ENCODE results near the gene PHYHD1. TPM values are rescaled to one million over a fixed set of nuclear protein-coding genes. Genes with fewer than 3 reads are reported as not detected.
A peak's percentile ranks its signal among the peaks of the same experiment; 100 is the strongest.

The PHYHD1 gene
- total RNA-seq, 4 donors from 2014 or later = 10.1 to 65.3 (median 39.4) TPM

DNA sequence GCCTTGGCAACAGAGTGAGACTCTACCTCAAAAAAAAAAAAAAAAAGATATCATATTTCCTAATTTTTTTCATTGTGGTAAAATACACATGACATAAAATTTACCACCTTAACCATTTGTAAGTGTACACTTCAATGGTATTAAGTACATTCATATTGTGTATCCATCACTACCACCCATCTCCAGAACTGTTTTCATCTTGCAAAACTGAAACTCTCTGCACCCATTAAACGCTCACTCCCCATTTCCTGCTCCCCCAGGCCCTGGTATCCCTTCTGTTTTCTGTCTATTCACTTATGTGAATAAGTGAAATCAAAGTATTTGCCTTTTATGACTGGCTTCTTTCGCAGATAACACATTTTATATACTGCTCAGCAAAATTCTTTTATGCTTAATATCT, 26.0 kb upstream of the PHYHD1 start:
- intact Hi-C loops (cut with DNase I) = no loop called here
- 84 to 85% methylated on average over 2 of the region's 2 CpGs for WGBS, 2 donors
- Histone ChIP-seq H3K36me3 (peaks cover 8 to 19% of the 10 kb centered on the region in 2 donors), H3K9me3 (no peaks in the 10 kb centered on the region), H3K4me3 (replicated peaks in 1 of 3) (no peak overlapping the region), H3K27ac (no peak overlapping the region), H3K4me1 (peaks cover 20 to 42% of the 10 kb centered on the region in 2 donors), H3K27me3 (no peaks in the 10 kb centered on the region)
- TF ChIP-seq POLR2A (IDR thresholded peaks at IDR 0.05) = no peak
- TF ChIP-seq, protein P1, sequence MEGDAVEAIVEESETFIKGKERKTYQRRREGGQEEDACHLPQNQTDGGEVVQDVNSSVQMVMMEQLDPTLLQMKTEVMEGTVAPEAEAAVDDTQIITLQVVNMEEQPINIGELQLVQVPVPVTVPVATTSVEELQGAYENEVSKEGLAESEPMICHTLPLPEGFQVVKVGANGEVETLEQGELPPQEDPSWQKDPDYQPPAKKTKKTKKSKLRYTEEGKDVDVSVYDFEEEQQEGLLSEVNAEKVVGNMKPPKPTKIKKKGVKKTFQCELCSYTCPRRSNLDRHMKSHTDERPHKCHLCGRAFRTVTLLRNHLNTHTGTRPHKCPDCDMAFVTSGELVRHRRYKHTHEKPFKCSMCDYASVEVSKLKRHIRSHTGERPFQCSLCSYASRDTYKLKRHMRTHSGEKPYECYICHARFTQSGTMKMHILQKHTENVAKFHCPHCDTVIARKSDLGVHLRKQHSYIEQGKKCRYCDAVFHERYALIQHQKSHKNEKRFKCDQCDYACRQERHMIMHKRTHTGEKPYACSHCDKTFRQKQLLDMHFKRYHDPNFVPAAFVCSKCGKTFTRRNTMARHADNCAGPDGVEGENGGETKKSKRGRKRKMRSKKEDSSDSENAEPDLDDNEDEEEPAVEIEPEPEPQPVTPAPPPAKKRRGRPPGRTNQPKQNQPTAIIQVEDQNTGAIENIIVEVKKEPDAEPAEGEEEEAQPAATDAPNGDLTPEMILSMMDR (IDR thresholded peaks at IDR 0.05) = no peak
- no peak for DNase-seq

DNA sequence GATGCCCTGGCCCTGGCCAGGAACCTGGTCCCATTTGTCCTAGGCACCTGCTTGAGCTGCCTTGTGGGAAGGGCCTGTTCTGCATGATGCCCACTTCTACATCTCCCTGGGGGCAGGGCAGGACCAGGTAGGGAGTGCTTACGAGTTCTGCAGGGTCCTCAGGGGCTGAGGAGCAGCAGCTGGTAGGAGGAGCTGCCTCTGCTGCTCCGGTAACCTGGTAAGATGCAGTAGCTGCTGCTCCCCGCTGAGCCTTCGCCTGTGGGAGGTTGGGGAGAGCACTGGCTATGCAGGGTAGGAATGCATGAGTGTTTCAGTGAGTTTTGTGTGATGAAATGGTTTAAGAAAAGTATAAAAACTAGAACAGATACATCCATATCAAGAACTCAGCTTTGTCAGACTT, 25.2 kb upstream of the PHYHD1 start:
- peak; percentile 33 to 38 for DNase-seq
- WGBS, 2 donors = 67 to 70% methylated on average over 4 of the region's 4 CpGs
- Histone ChIP-seq H3K4me1 (peaks cover 20 to 49% of the 10 kb centered on the region in 2 donors), H3K9me3 (no peaks in the 10 kb centered on the region), H3K27me3 (no peaks in the 10 kb centered on the region), H3K36me3 (peaks cover 8 to 19% of the 10 kb centered on the region in 2 donors), H3K4me3 (replicated peaks in 1 of 3) (no peak overlapping the region), H3K27ac (no peak overlapping the region)
- no peak for TF ChIP-seq POLR2A (IDR thresholded peaks at IDR 0.05)
- TF ChIP-seq, protein P1 (IDR thresholded peaks at IDR 0.05) = no peak
- intact Hi-C loops (cut with DNase I) = no loop called here

DNA sequence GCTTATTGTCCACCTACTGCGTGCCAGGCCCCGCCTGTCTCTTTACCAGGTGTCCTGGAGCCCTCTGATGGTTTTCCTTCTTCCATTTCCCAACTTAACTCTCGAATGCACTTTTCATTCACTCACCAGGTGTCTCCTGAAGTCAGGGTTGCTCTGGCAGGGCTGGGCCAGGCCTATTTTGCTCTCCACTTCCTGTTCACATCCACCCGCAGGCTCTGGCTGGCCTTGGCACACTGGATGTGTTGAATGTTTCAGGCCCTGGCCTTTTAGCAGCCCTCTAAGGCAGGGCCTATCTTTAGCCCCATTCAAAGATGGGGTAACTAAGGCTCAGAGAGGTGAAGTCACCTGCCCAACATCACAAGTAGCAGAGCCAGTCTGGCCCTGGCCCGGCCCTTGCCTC, 22.4 kb upstream of the PHYHD1 start:
- WGBS, 2 donors = 80 to 85% methylated on average over 4 to 5 of the region's 5 CpGs
- Histone ChIP-seq H3K4me3 (replicated peaks in 1 of 3) (no peak overlapping the region), H3K9me3 (no peaks in the 10 kb centered on the region), H3K27me3 (no peaks in the 10 kb centered on the region), H3K36me3 (peaks cover 8 to 18% of the 10 kb centered on the region in 2 donors), H3K27ac (no peak overlapping the region), H3K4me1 (peaks cover 0 to 33% of the 10 kb centered on the region in 2 donors)
- DNase-seq = no peak
- intact Hi-C loops (cut with DNase I) = no loop called here
- TF ChIP-seq, protein P1 (IDR thresholded peaks at IDR 0.05) = no peak

DNA sequence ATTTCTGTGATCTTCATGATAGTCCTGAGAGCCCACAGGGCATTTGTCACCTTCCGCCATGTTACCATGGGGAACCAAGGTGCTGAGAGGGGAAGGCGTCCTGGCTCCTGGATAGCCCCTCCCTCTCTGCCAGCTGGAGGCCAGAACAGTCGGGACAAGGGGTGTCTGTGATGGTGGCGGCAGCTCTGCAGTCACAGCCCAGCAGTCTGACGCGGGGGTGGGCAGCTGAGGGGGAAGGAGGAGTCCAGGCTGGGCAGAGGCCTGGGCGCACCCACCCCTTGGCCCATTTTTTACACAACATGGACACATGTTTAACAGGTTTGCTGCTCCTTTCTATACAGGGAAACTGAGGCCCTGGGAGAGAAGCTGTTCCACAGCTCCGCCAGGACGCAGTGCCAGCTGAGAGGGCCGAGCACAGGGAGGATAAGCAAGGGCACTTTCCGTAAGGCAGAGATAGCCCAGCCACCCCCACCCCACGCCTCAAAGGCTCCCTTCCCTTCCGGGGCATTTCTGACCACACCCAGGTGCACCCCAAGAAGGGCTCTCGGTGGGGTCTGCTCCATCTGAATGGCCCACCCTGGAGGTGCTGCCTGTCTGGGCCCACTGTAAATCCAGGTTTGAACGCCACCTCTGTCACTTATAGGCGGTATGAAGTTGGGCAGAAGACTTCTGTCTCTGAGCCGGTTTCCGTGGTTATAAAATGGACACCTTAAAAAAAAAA, 21.8 kb upstream of the PHYHD1 start:
- Histone ChIP-seq H3K4me3 (replicated peaks in 1 of 3) (no peak overlapping the region), H3K36me3 (peaks cover 2 to 12% of the 10 kb centered on the region in 2 donors), H3K9me3 (no peaks in the 10 kb centered on the region), H3K4me1 (peaks cover 0 to 30% of the 10 kb centered on the region in 2 donors), H3K27ac (peak overlapping the region in 2 of 3 donors; percentile 8 to 28), H3K27me3 (no peaks in the 10 kb centered on the region)
- TF ChIP-seq, protein P1 (IDR thresholded peaks at IDR 0.05) = no peak
- no peak for TF ChIP-seq POLR2A (IDR thresholded peaks at IDR 0.05)
- 80 to 87% methylated on average over 4 to 18 of the region's 18 CpGs for WGBS, 2 donors
- DNase-seq = no peak
- intact Hi-C loops (cut with DNase I) = no loop called here

DNA sequence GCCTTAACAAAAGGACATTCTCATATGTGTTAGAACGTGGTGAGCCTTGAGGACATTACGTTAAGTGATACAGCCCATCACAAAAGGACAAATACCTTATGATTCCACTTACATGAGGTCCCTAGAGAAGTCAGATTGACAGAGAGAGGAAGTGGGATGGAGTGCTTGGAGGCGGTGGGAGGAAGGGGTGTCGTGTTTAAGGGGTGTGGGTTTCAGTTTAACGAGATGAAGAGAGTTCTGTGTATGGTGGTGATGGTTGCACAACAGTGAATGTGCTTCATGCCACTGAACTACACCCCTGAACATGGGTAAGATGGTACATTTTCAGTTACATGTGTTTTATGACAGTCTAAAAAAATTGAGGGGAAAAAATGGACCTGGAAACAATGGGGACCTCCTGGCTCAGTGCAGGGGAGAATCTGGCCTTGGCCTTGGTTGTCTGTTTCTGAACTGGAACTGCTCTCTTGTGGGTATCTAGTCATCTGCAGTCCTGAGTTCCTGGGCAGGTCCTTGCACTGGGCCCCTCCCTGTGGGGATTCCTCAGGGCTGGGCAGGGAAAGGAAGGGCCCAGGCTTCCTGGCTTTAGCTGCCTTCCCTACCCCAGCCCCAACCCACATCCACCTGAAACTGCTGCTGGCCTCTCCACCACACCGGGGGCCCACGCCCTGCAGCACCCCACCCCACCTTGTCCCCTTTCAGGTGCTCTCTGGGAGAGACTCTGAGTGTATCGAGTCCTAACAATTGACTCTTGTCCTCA, 21.0 kb upstream of the PHYHD1 start:
- H3K27me3 ChIP-seq = no peaks in the 10 kb centered on the region
- H3K36me3 ChIP-seq = peaks cover 2 to 11% of the 10 kb centered on the region in 2 donors
- peak overlapping the region in 2 of 3 donors; percentile 13 to 28 for H3K27ac ChIP-seq
- no peaks in the 10 kb centered on the region for H3K9me3 ChIP-seq
- peaks cover 0 to 30% of the 10 kb centered on the region in 2 donors for H3K4me1 ChIP-seq
- H3K4me3 ChIP-seq (replicated peaks in 1 of 3) = no peak overlapping the region
- 71% methylated on average over 8 of the region's 8 CpGs for WGBS, 2 donors
- DNase-seq = no peak
- intact Hi-C loops (cut with DNase I) = no loop called here
- TF ChIP-seq, protein P1 (IDR thresholded peaks at IDR 0.05) = no peak
- TF ChIP-seq POLR2A (IDR thresholded peaks at IDR 0.05) = no peak

Data from thyroid gland (tissue), 4 donors.